ENCODE data around the gene GIMAP2. TPM values are rescaled to one million over a fixed set of nuclear protein-coding genes. Genes with fewer than 3 reads are reported as not detected.

Gene GIMAP2
- total RNA-seq, 1 donor from 2014 or later: 23.4 TPM

- no peak for DNase-seq (ENCODE audit: low spot score)
Observed at GRCh38 chr7:150733482-150734095, 48.1 kb downstream of the GIMAP2 start.

- no peak for DNase-seq (ENCODE audit: low spot score)
Observed at GRCh38 chr7:150734254-150734653, 48.7 kb downstream of the GIMAP2 start.

- no peak for DNase-seq (ENCODE audit: low spot score)
Observed at GRCh38 chr7:150735596-150736358, 50.3 kb downstream of the GIMAP2 start.

- DNase-seq (ENCODE audit: low spot score): no peak
Observed at GRCh38 chr7:150736864-150737263, 51.4 kb downstream of the GIMAP2 start.

- DNase-seq (ENCODE audit: low spot score): no peak
Observed at GRCh38 chr7:150737265-150738055, 52.0 kb downstream of the GIMAP2 start, which contains the start of gene GIMAP5. Gene GIMAP5, plus strand, starts transcription at chr7:150737418. Its CDS starts 3,467 bp downstream, at chr7:150740885.

GRCh38 chr7:150738092-150738491, 52.6 kb downstream of the GIMAP2 start:
- no peak for DNase-seq (ENCODE audit: low spot score)

GRCh38 chr7:150738591-150739001, 53.1 kb downstream of the GIMAP2 start:
- DNase-seq (ENCODE audit: low spot score): no peak

GRCh38 chr7:150739033-150739432, 53.5 kb downstream of the GIMAP2 start:
- no peak for DNase-seq (ENCODE audit: low spot score)

- DNase-seq (ENCODE audit: low spot score): no peak
Observed at GRCh38 chr7:150740053-150740452, 54.5 kb downstream of the GIMAP2 start.

GRCh38 chr7:150742286-150742968, 56.9 kb downstream of the GIMAP2 start:
- DNase-seq (ENCODE audit: low spot score): no peak

Other genes starting within 250 kb of the GIMAP2 start
- gene GIMAP8, start 235.1 kb upstream of the GIMAP2 start, total RNA-seq (ENCODE audit: insufficient read depth, low replicate concordance): 1.2 TPM
- 0.48 TPM for gene GIMAP7, start 170.8 kb upstream of the GIMAP2 start, total RNA-seq (ENCODE audit: insufficient read depth, low replicate concordance)
- 9.6 TPM for gene GIMAP4, start 118.3 kb upstream of the GIMAP2 start, total RNA-seq (ENCODE audit: insufficient read depth, low replicate concordance)
- 8.7 TPM for gene GIMAP6, start 53.3 kb upstream of the GIMAP2 start, total RNA-seq (ENCODE audit: insufficient read depth, low replicate concordance)
- 4.1 TPM for gene GIMAP1, start 30.9 kb downstream of the GIMAP2 start, total RNA-seq (ENCODE audit: insufficient read depth, low replicate concordance)
- gene GIMAP5, start 51.7 kb downstream of the GIMAP2 start, total RNA-seq (ENCODE audit: insufficient read depth, low replicate concordance): 10.1 TPM
- gene TMEM176B, start 114.7 kb downstream of the GIMAP2 start, total RNA-seq (ENCODE audit: insufficient read depth, low replicate concordance): 107 TPM
- gene TMEM176A, start 115.1 kb downstream of the GIMAP2 start, total RNA-seq (ENCODE audit: insufficient read depth, low replicate concordance): 68.1 TPM
- gene AOC1, start 166.8 kb downstream of the GIMAP2 start, total RNA-seq (ENCODE audit: insufficient read depth, low replicate concordance): 0.96 TPM

Data from umbilical cord (tissue), 2 donors.